Glutamatergic neuron (in vitro differentiated cells): ENCODE results near the gene TMEM114. TPM values are rescaled to one million over a fixed set of nuclear protein-coding genes. Genes with fewer than 3 reads are reported as not detected.
"Not testable (repeated sequence)": the region's sequence is repeated elsewhere in the genome, so short reads cannot be mapped to it uniquely, and the experiment has no call there.

ENCODE experiments used
- DNase-seq: peaks from one replicate; pipeline ENCODE4 v3.0.0; 2022
- H3K27ac Mint-ChIP-seq: one replicate; pipeline ENCODE4 v1.8.0; 2020; ENCODE audit warnings: mild to moderate bottlenecking, mixed read lengths, inconsistent platforms; ENCODE audit not compliant: unreplicated experiment
- H3K27me3 Mint-ChIP-seq: one replicate; pipeline ENCODE4 v1.8.0; 2020; ENCODE audit warnings: mild to moderate bottlenecking, moderate library complexity, mixed read lengths, inconsistent platforms; ENCODE audit not compliant: unreplicated experiment
- H3K36me3 Mint-ChIP-seq: one replicate; pipeline ENCODE4 v1.8.0; 2020; ENCODE audit warnings: mild to moderate bottlenecking, mixed read lengths, inconsistent platforms; ENCODE audit not compliant: unreplicated experiment
- H3K4me1 Mint-ChIP-seq: one replicate; pipeline ENCODE4 v1.8.0; 2020; ENCODE audit warnings: mild to moderate bottlenecking, low read depth, mixed read lengths, inconsistent platforms; ENCODE audit not compliant: unreplicated experiment
- H3K4me3 Mint-ChIP-seq: one replicate; pipeline ENCODE4 v1.8.0; 2020; ENCODE audit warnings: mild to moderate bottlenecking, mixed read lengths, inconsistent platforms; ENCODE audit not compliant: unreplicated experiment
- H3K9me3 Mint-ChIP-seq: one replicate; pipeline ENCODE4 v1.8.0; 2020; ENCODE audit warnings: mild to moderate bottlenecking, moderate library complexity, mixed read lengths, inconsistent platforms; ENCODE audit not compliant: unreplicated experiment
- total RNA-seq: library from RNA; stranded (reverse); fragmentation: NEBNext Ultra II Directional; extraction: Animal tissue kit (Norgen Biotek cat#: 25700); gene quantifications from one replicate; pipeline ENCODE4 v1.2.1, GENCODE V29; 2021; ENCODE audit not compliant: unreplicated experiment
- TF ChIP-seq, protein P1 (sequence below): fragments of 200-600 bp; sonication (generic); IDR thresholded peaks from one replicate; pipeline ENCODE4 v1.5.0; 2021; ENCODE audit not compliant: partially characterized antibody, unreplicated experiment

TMEM114 gene
- total RNA-seq, 1 donor from 2014 or later, result not detected

DNA sequence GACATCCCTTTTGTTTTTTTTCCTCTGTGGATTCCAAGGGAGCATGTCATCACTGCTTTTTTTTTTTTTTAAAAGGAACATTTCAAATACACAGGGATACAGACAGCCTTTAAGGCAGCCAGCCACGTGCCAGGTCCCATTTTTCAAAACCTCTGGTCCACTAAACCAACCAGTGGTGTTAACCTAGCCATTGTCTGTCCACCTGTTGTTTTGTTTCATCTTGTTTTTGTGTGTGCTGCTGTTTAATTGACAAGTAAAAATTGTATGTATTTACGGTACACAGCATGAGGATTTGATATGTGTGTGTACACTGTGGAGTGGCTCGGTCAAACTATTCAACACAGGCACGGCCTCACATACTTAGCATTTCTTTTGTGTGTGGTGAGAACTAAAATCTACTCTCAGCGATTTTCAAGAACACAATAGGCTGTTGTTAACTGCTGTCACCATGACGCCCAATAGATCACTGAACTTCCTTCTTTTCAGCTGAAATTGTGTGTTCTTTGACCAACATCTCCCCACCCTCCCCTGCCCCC, 19.2 kb downstream of the TMEM114 start:
- TF ChIP-seq, protein P1, sequence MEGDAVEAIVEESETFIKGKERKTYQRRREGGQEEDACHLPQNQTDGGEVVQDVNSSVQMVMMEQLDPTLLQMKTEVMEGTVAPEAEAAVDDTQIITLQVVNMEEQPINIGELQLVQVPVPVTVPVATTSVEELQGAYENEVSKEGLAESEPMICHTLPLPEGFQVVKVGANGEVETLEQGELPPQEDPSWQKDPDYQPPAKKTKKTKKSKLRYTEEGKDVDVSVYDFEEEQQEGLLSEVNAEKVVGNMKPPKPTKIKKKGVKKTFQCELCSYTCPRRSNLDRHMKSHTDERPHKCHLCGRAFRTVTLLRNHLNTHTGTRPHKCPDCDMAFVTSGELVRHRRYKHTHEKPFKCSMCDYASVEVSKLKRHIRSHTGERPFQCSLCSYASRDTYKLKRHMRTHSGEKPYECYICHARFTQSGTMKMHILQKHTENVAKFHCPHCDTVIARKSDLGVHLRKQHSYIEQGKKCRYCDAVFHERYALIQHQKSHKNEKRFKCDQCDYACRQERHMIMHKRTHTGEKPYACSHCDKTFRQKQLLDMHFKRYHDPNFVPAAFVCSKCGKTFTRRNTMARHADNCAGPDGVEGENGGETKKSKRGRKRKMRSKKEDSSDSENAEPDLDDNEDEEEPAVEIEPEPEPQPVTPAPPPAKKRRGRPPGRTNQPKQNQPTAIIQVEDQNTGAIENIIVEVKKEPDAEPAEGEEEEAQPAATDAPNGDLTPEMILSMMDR, result no peak
- H3K9me3 Mint-ChIP-seq, result no peaks in the 10 kb centered on the region
- peaks cover 4% of the 10 kb centered on the region for H3K27me3 Mint-ChIP-seq
- H3K27ac Mint-ChIP-seq, result no peak overlapping the region
- peaks cover 6% of the 10 kb centered on the region for H3K4me1 Mint-ChIP-seq
- H3K4me3 Mint-ChIP-seq, result no peak overlapping the region
- DNase-seq, result no peak
- no peaks in the 10 kb centered on the region for H3K36me3 Mint-ChIP-seq

DNA sequence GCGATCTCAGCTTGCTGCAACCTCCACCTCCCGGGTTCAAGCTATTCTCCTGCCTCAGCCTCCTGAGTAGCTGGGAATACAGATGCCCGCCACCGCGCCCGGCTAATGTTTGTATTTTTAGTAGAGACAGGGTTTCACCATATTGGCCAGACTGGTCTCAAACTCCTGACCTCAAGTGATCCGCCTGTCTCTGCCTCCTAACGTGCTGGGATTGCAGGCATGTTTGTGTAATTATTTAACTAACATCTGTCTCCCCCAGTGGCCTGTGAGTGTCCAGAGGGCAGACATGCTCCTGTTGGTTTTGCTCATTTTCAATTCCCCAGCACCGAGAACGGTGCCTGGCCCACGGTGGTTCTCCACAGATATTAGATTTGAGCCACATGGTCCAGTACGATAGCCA, 19.9 kb downstream of the TMEM114 start:
- not testable (repeated sequence) for H3K27ac Mint-ChIP-seq, H3K4me1 Mint-ChIP-seq, H3K4me3 Mint-ChIP-seq, H3K27me3 Mint-ChIP-seq, DNase-seq, H3K36me3 Mint-ChIP-seq, H3K9me3 Mint-ChIP-seq

DNA sequence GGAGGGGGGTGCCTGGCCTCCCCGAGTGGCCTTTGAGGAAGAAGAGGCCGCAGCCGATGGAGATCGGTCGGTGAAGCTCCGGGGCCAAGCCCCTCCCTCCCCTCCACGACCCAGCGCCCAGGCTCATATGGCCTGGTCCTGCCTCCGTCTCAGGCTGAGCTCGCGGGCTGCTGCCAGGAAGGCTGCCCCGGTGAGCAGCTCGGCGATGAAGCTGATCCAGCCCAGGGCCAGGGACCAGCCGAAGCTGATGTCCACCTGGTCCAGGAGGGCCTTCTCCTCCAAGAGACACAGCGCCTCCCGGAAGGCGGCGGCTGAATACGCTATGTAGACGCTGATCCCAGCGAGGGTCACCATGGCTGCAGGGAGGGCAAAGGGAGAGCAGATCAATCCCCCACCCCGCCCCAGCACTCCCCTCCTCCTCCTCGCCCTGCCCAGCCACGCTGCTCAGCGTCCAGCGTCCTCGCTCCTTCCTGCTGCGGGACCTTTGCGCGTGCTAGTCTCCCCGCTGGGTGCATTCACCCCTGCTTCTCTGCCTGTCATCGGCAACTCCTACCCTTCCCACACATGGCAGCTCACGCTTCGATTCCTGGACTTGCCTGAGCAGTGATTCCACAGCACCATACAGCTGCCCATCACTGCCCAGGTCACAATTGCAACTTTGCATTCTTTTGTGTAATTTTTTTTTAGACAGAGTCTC, 20.5 kb downstream of the TMEM114 start:
- Mint-ChIP-seq H3K9me3 (no peaks in the 10 kb centered on the region), H3K36me3 (no peaks in the 10 kb centered on the region), H3K4me1 (peaks cover 6% of the 10 kb centered on the region), H3K4me3 (no peak overlapping the region), H3K27ac (no peak overlapping the region), H3K27me3 (peaks cover 4% of the 10 kb centered on the region)
- TF ChIP-seq, protein P1, result no peak
- peak; percentile 22 for DNase-seq

DNA sequence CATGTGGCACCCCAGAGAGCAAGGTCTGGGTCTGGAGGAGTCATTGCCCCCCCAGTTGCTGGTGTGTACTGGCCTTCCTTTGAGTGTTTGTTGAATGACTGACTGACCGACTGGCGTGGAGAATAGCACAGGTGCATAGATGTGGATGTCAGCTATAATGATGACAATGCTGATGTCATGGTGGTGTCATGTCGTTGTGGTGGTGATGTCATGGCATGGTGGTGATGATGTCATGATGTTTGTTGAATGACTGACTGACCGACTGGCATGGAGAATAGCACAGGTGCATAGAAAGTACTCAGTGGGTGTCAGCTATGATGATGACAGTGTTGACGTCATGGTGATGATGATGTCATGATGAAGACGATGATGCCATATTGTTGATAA, 22.1 kb downstream of the TMEM114 start:
- no peak overlapping the region for H3K4me3 Mint-ChIP-seq
- H3K36me3 Mint-ChIP-seq, result no peaks in the 10 kb centered on the region
- no peak overlapping the region for H3K27ac Mint-ChIP-seq

DNA sequence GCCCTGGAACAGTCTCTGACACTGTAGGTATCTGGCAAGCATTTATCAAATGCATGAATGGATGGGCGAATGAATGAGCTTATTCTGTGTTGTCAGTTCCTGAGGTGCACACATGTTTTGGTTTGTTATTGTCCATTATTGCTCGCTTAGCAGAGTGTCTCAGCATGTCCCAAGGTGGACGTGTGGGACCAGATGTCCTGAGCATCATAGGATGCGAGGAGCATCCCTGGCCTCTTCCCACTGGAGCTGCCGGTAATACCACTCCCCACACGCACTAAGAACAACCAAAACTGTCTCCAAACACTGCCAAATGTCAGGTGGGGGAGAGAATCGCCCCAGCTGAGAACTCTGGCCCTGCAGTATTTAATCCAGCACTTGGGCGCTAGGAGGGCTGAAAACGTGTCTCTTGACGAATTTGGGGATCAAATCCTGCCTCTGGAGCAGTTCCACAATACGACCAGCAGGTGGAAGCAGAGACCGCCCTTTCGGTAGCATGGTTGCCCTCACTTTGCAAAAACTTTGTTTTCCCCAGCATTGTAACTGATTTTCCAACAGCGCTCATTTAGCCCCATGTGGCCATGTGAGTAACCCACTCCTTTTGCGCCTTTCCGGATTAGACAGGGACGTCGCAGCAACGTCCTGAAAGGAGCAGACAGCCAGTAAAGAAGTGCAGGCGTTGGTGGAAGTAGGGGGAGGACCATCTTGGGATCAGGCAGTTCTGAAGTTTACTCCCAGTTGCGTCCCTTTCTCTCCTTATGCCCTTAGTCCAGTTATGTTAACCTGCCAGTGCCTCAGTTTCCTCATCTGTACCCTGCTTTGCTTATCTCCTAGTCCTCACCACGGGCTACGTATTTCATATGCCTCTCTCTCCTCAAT, 22.7 kb downstream of the TMEM114 start:
- Mint-ChIP-seq H3K9me3 (no peaks in the 10 kb centered on the region), H3K4me1 (peaks cover 6% of the 10 kb centered on the region), H3K4me3 (no peak overlapping the region), H3K27me3 (peaks cover 2% of the 10 kb centered on the region), H3K36me3 (no peaks in the 10 kb centered on the region), H3K27ac (no peak overlapping the region)
- TF ChIP-seq, protein P1, result peak; percentile 98
- peak; percentile 79 for DNase-seq

More for the DNA sequence above, 22.1 kb downstream of the TMEM114 start:
- TF ChIP-seq, protein P1, result no peak
- H3K4me1 Mint-ChIP-seq, result peaks cover 6% of the 10 kb centered on the region
- peaks cover 2% of the 10 kb centered on the region for H3K27me3 Mint-ChIP-seq
- DNase-seq, result no peak
- no peaks in the 10 kb centered on the region for H3K9me3 Mint-ChIP-seq
